PC-3 (cell line): ENCODE measurements around the gene ZCWPW1. TPM values are rescaled to one million over a fixed set of nuclear protein-coding genes. Genes with fewer than 3 reads are reported as not detected.

Experiments
- ATAC-seq: fragments of 200-7000 bp; cut with Tn5 transposase; 2 replicates; pipeline ENCODE4 v1.9.1; 2020; ENCODE audit warnings: mild to moderate bottlenecking, moderate library complexity
- BruUV-seq: library from RNA; stranded (reverse); fragments of 400-500 nt; replicated peaks from 2 replicates; lab custom pipeline; 2021; lab: Mats Ljungman, UMichigan
- CTCF ChIA-PET: fragments of 300-600 bp; sonication (Branson Sonifier 250); formaldehyde crosslinking; loops from one replicate; lab custom pipeline; 2022; ENCODE audit warnings: antibody characterized with exemption; lab: Charles Lee
- POLR2A ChIA-PET: fragments of 300-600 bp; sonication (Branson Sonifier 250); formaldehyde crosslinking; loops from one replicate; lab custom pipeline; 2022; ENCODE audit warnings: antibody characterized with exemption; ENCODE audit not compliant: unreplicated experiment; lab: Charles Lee
- DNase-seq: peaks from one replicate; pipeline ENCODE4 v3.0.0-alpha.2; 2015
- H2AFZ ChIP-seq: fragments of 300-600 bp; sonication (generic); 2 replicates; pipeline ENCODE4 v1.6.0; 2016; ENCODE audit warnings: antibody characterized with exemption, low read length
- H3F3A ChIP-seq: fragments of 300-600 bp; sonication (generic); one replicate; pipeline ENCODE4 v1.6.0; 2017; ENCODE audit warnings: antibody characterized with exemption, low read length, control low read depth, mild to moderate bottlenecking; ENCODE audit not compliant: unreplicated experiment
- H3K27ac ChIP-seq: fragments of 300-600 bp; sonication (generic); 2 replicates; pipeline ENCODE4 v1.5.1; 2016; ENCODE audit warnings: mild to moderate bottlenecking, low read length
- H3K27me3 ChIP-seq: fragments of 300-600 bp; sonication (generic); 2 replicates; pipeline ENCODE4 v1.6.1; 2016; ENCODE audit warnings: low read length, mixed read lengths
- H3K36me3 ChIP-seq: fragments of 300-600 bp; sonication (generic); 2 replicates; pipeline ENCODE4 v1.6.1; 2016; ENCODE audit warnings: low read depth, mixed run types, low read length, mixed read lengths
- H3K4me1 ChIP-seq: fragments of 300-600 bp; sonication (generic); 2 replicates; pipeline ENCODE4 v1.5.1; 2016; ENCODE audit warnings: low read length; ENCODE audit not compliant: insufficient read depth
- H3K4me2 ChIP-seq: fragments of 300-600 bp; sonication (generic); 2 replicates; pipeline ENCODE4 v1.6.0; 2016; ENCODE audit warnings: low read length
- H3K4me3 ChIP-seq: fragments of 300-600 bp; sonication (generic); 2 replicates; pipeline ENCODE4 v1.5.1; 2016; ENCODE audit warnings: mild to moderate bottlenecking, low read length, mixed read lengths
- H3K79me2 ChIP-seq: fragments of 300-600 bp; sonication (generic); 2 replicates; pipeline ENCODE4 v1.6.1; 2017; ENCODE audit warnings: low read length, mixed read lengths
- H3K9ac ChIP-seq: fragments of 300-600 bp; sonication (generic); 2 replicates; pipeline ENCODE4 v1.6.0; 2016; ENCODE audit warnings: mild to moderate bottlenecking, low read length
- H3K9me2 ChIP-seq: fragments of 300-600 bp; sonication (generic); replicated peaks from 2 replicates; pipeline ENCODE4 v1.6.1; 2016; ENCODE audit warnings: mixed run types, low read length, mixed read lengths
- H3K9me3 ChIP-seq: fragments of 300-600 bp; sonication (generic); 2 replicates; pipeline ENCODE4 v1.6.1; 2016; ENCODE audit warnings: low read length, mixed read lengths
- H4K20me1 ChIP-seq: fragments of 300-600 bp; sonication (generic); 2 replicates; pipeline ENCODE4 v1.6.1; 2016; ENCODE audit warnings: low read length, mixed read lengths
- CTCF ChIP-seq: fragments of 300-600 bp; sonication (generic); conservative IDR thresholded peaks from 2 replicates; pipeline ENCODE4 v1.5.1; 2017; ENCODE audit warnings: antibody characterized with exemption, low read depth, mild to moderate bottlenecking, low read length
- EZH2 ChIP-seq: fragments of 300-600 bp; sonication (generic); IDR thresholded peaks from one replicate; pipeline ENCODE4 v1.6.1; 2017; ENCODE audit warnings: antibody characterized with exemption, mild to moderate bottlenecking, low read length; ENCODE audit not compliant: unreplicated experiment
- EZH2phosphoT487 ChIP-seq: fragments of 300-600 bp; sonication (generic); IDR thresholded peaks from 2 replicates; pipeline ENCODE4 v1.6.1; 2018; ENCODE audit warnings: mild to moderate bottlenecking, antibody characterized with exemption, low read length, borderline replicate concordance
- intact Hi-C: fragments of 100-400 bp; cut with micrococcal nuclease; formaldehyde crosslinking; loops from 2 replicates; pipeline ENCODE4 v1.9.0; 2023
- total RNA-seq: library from RNA; depleted of rRNA; stranded (reverse); fragments of >200 nt; gene quantifications from 2 replicates; pipeline ENCODE4 v1.2.3, GENCODE V29; 2014

ZCWPW1 gene
- total RNA-seq, 1 experiment from 2014 or later = 2.2 TPM

GRCh38 chr7:100380196-100380595 lies 48.3 kb downstream of the ZCWPW1 start:
- Histone ChIP-seq H3K4me3 (no peak overlapping the region), H3K27ac (no peak overlapping the region), H3K27me3 (no peaks in the 10 kb centered on the region), H3K4me2 (no peak overlapping the region), H3K9me2 (no peaks in the 10 kb centered on the region), H4K20me1 (no peaks in the 10 kb centered on the region), H3F3A (no peaks in the 10 kb centered on the region), H3K79me2 (no peaks in the 10 kb centered on the region), H3K36me3 (no peaks in the 10 kb centered on the region), H3K4me1 (no peaks in the 10 kb centered on the region), H3K9me3 (no peaks in the 10 kb centered on the region), H3K9ac (no peak overlapping the region), H2AFZ (no peak overlapping the region)
- ChIA-PET CTCF (no interaction called here), POLR2A (no interaction called here)
- ATAC-seq (no peak), DNase-seq (no peak)
- intact Hi-C loops = no loop called here
- BruUV-seq = no TSS peak
- TF ChIP-seq EZH2phosphoT487 (no peak), CTCF (no peak), EZH2 (no peak)

GRCh38 chr7:100378114-100378755 lies 50.3 kb downstream of the ZCWPW1 start:
- Histone ChIP-seq H2AFZ (no peak overlapping the region), H3K27me3 (no peaks in the 10 kb centered on the region), H3K9me2 (no peaks in the 10 kb centered on the region), H4K20me1 (no peaks in the 10 kb centered on the region), H3K9me3 (no peaks in the 10 kb centered on the region), H3K36me3 (no peaks in the 10 kb centered on the region), H3K4me2 (no peak overlapping the region), H3F3A (no peaks in the 10 kb centered on the region), H3K9ac (no peak overlapping the region), H3K4me1 (no peaks in the 10 kb centered on the region), H3K4me3 (no peak overlapping the region), H3K79me2 (no peaks in the 10 kb centered on the region), H3K27ac (no peak overlapping the region)
- ChIA-PET POLR2A (no interaction called here), CTCF (interaction anchor here (0.7 kb wide), 1 partner anchor 30 kb away, joined by 5 read pairs; no protein-coding TSS in a partner anchor)
- peak; percentile 66 for ATAC-seq
- TF ChIP-seq EZH2 = no peak
- BruUV-seq = no TSS peak
- intact Hi-C loops = no loop called here
- no peak for DNase-seq

DNA sequence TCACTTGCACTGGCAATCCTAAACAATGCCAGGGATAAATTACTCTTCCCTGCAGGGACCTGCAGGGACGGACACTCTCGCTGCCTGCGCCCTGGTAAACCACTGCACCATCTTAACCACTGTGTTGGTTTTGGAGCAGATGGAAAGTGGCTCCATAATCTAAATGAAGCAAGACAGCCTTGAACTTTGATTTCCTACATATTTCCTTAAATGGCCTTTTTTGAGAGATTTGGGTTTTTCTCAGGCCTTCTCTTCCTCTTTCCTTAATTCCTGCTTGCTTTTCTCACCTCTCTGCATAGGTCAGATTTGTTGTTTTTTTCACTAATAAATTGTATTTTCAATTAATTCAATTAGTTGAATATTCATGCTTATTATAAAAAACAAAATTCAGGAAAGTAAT lies 52.4 kb downstream of the ZCWPW1 start:
- intact Hi-C loops = no loop called here
- H2AFZ ChIP-seq = no peak overlapping the region
- H3F3A ChIP-seq = no peaks in the 10 kb centered on the region
- no TSS peak for BruUV-seq
- H3K4me1 ChIP-seq = no peaks in the 10 kb centered on the region
- ATAC-seq (no peak), DNase-seq (no peak)
- no peaks in the 10 kb centered on the region for H4K20me1 ChIP-seq
- H3K36me3 ChIP-seq = no peaks in the 10 kb centered on the region
- TF ChIP-seq EZH2phosphoT487 = no peak
- H3K9me3 ChIP-seq = no peaks in the 10 kb centered on the region
- H3K4me2 ChIP-seq = no peak overlapping the region
- no peak overlapping the region for H3K27ac ChIP-seq
- H3K9ac ChIP-seq = no peak overlapping the region
- ChIA-PET POLR2A (no interaction called here), CTCF (no interaction called here)
- no peaks in the 10 kb centered on the region for H3K79me2 ChIP-seq
- H3K27me3 ChIP-seq = no peaks in the 10 kb centered on the region
- H3K9me2 ChIP-seq = no peaks in the 10 kb centered on the region
- no peak overlapping the region for H3K4me3 ChIP-seq

DNA sequence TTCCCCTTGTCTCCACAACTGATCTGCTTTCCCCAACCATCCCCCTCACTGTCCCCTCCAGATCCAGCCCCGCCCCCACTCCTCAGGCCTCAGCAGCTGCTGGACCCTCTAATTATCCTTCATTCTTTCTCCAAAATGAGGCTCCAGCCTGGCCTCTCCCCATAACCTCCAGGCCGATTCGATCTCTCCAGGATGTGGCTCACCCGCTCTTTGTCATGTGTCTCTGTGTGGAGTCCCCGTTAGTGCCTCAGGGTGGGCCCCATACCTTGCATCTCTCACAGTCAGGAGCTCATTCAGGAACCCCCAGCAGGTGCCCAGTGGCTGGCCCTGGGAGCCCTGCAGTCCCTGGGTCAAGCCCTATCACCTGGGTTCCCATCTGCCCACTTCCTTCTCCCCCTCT lies 53.9 kb downstream of the ZCWPW1 start:
- ATAC-seq (no peak), DNase-seq (no peak)
- Histone ChIP-seq H3K9me3 (no peaks in the 10 kb centered on the region), H2AFZ (no peak overlapping the region), H3K9me2 (no peaks in the 10 kb centered on the region), H3K4me2 (no peak overlapping the region), H3K27me3 (no peaks in the 10 kb centered on the region), H3K79me2 (no peaks in the 10 kb centered on the region), H3K4me3 (no peak overlapping the region), H4K20me1 (no peaks in the 10 kb centered on the region), H3K36me3 (no peaks in the 10 kb centered on the region), H3K27ac (no peak overlapping the region), H3K9ac (no peak overlapping the region), H3F3A (no peaks in the 10 kb centered on the region), H3K4me1 (no peaks in the 10 kb centered on the region)
- intact Hi-C loops = loop anchor here (1.0 kb wide), 1 partner anchor 33 kb away; no protein-coding TSS in a partner anchor
- CTCF ChIA-PET = no interaction called here
- no TSS peak for BruUV-seq
- TF ChIP-seq CTCF (no peak), EZH2phosphoT487 (no peak), EZH2 (no peak)
- POLR2A ChIA-PET = no interaction called here
